NCI-H510A treated with DMSO at 0.1 percent for 48 hours (cell line): ENCODE measurements around the gene RWDD4.

ENCODE experiments used
- DNase-seq: peaks from one replicate; lab custom pipeline; 2025; lab: John Stamatoyannopoulos, UW

Gene RWDD4

GRCh38 chr4:183600189-183600685 is 58.7 kb downstream of the RWDD4 start:
- no peak for DNase-seq

GRCh38 chr4:183599690-183600089 is 59.3 kb downstream of the RWDD4 start:
- DNase-seq: no peak

- DNase-seq: no peak
Observed at GRCh38 chr4:183599284-183599683, 59.7 kb downstream of the RWDD4 start.

- no peak for DNase-seq
Observed at GRCh38 chr4:183596067-183596757, 62.8 kb downstream of the RWDD4 start.

- no peak for DNase-seq
Observed at GRCh38 chr4:183594823-183595222, 64.2 kb downstream of the RWDD4 start.

- DNase-seq: no peak
Observed at GRCh38 chr4:183591301-183591700, 67.7 kb downstream of the RWDD4 start.
